Measurements from ENCODE around the gene PRDX2. TPM values are rescaled to one million over a fixed set of nuclear protein-coding genes. Genes with fewer than 3 reads are reported as not detected.

The PRDX2 gene
- total RNA-seq, 6 donors from 2014 or later: 57.6 to 173 (median 123) TPM

DNA sequence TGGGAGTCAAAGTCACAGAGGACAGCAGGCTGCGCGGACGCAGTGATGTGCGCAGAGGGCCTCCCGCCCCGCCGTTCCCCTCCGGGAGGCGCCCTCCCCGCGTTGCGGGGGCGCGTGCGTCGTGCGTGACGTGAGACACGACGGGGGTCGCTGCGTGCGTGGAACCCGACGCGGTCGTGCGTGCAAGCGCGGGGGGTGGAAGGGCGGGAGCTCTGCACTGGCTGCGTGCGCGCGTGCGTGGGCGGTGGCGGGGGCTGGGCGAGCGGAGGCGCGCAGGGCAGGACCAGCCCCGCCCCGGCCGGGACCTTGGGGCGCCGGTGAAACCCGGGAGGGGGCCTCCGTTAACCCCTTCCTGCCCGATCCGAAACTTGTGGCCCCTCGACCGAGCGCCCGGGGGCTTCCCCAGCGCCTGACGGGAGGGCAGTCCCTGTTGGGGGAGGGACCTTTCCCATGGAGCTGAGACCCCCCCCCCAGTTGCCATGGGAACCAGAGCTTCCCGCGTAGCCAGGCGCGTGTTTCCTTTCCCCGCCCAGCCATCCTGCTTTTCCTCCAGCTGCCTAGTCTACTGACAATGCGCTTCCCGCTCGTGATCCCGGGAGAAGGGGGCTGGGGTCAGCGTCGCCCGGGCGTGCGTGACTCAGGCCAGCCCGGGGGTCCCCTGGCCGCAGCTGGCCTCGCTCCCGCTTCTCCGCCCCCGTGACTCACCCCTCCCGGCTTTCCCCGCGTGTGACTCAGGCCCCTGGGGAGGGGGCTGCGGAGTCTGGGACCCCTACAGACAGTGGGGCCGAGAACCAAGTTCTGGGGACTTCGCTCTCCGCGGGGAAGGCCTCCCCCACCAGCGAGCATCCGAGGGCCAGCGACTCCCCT lies 18.9 kb downstream of the PRDX2 start:
- TF ChIP-seq POLR2A (IDR thresholded peaks at IDR 0.05) (peak in 2 of 4 donors; percentile 37 to 87), EP300 (IDR thresholded peaks at IDR 0.05) (peak; percentile 92 to 97 (median 94)), POLR2AphosphoS5 (IDR thresholded peaks at IDR 0.05) (peak; percentile 89 to 97)
- TF ChIP-seq, protein P1, sequence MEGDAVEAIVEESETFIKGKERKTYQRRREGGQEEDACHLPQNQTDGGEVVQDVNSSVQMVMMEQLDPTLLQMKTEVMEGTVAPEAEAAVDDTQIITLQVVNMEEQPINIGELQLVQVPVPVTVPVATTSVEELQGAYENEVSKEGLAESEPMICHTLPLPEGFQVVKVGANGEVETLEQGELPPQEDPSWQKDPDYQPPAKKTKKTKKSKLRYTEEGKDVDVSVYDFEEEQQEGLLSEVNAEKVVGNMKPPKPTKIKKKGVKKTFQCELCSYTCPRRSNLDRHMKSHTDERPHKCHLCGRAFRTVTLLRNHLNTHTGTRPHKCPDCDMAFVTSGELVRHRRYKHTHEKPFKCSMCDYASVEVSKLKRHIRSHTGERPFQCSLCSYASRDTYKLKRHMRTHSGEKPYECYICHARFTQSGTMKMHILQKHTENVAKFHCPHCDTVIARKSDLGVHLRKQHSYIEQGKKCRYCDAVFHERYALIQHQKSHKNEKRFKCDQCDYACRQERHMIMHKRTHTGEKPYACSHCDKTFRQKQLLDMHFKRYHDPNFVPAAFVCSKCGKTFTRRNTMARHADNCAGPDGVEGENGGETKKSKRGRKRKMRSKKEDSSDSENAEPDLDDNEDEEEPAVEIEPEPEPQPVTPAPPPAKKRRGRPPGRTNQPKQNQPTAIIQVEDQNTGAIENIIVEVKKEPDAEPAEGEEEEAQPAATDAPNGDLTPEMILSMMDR (IDR thresholded peaks at IDR 0.05): peak in 4 of 6 experiments; percentile 16 to 54 (median 37)
- Histone ChIP-seq H3K4me1 (peaks cover 74 to 85% (median 76%) of the 10 kb centered on the region in 4 donors), H3K4me3 (peak overlapping the region; percentile 18 to 52 (median 45))

DNA sequence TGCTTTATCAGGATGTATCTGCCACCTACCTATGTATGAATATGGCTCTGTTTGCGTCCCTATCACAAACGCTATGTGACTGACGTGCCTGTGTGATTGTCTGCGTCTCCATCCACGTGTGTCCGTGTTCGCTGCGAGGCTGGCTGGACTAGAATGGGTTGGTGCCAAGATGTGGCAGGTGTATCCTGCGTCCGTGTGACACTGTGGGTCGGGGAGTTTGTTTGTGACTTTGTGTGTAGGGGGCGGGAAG lies 19.5 kb downstream of the PRDX2 start:
- Histone ChIP-seq H3K4me1 (peaks cover 74 to 84% (median 76%) of the 10 kb centered on the region in 4 donors), H3K36me3 (no peaks in the 10 kb centered on the region), H3K4me3 (peak overlapping the region in 3 of 4 donors; percentile 44 to 52 (median 46)), H3K9me3 (no peaks in the 10 kb centered on the region), H3K27me3 (no peaks in the 10 kb centered on the region), H3K27ac (peak overlapping the region; percentile 96 to 100 (median 98))
- DNase-seq (peak in 1 of 2 donors; percentile 76), ATAC-seq (ENCODE audit: low FRiP score in 2 of 2) (no peak)
- WGBS, 2 donors: 3% methylated on average over 5 to 9 of the region's 12 CpGs
- TF ChIP-seq POLR2AphosphoS5 (IDR thresholded peaks at IDR 0.05) (no peak), EP300 (IDR thresholded peaks at IDR 0.05) (no peak), POLR2A (IDR thresholded peaks at IDR 0.05) (no peak)
- TF ChIP-seq, protein P1 (IDR thresholded peaks at IDR 0.05): no peak

More for the DNA sequence above, 18.9 kb downstream of the PRDX2 start:
- Histone ChIP-seq H3K9me3 (no peaks in the 10 kb centered on the region), H3K27me3 (no peaks in the 10 kb centered on the region), H3K36me3 (no peaks in the 10 kb centered on the region), H3K27ac (peak overlapping the region; percentile 96 to 100 (median 98))
- 0 to 1% methylated on average over 10 to 60 of the region's 88 CpGs for WGBS, 2 donors
- ATAC-seq (ENCODE audit: low FRiP score in 2 of 2) (peak; percentile 42 to 76), DNase-seq (peak; percentile 85 to 99)

DNA sequence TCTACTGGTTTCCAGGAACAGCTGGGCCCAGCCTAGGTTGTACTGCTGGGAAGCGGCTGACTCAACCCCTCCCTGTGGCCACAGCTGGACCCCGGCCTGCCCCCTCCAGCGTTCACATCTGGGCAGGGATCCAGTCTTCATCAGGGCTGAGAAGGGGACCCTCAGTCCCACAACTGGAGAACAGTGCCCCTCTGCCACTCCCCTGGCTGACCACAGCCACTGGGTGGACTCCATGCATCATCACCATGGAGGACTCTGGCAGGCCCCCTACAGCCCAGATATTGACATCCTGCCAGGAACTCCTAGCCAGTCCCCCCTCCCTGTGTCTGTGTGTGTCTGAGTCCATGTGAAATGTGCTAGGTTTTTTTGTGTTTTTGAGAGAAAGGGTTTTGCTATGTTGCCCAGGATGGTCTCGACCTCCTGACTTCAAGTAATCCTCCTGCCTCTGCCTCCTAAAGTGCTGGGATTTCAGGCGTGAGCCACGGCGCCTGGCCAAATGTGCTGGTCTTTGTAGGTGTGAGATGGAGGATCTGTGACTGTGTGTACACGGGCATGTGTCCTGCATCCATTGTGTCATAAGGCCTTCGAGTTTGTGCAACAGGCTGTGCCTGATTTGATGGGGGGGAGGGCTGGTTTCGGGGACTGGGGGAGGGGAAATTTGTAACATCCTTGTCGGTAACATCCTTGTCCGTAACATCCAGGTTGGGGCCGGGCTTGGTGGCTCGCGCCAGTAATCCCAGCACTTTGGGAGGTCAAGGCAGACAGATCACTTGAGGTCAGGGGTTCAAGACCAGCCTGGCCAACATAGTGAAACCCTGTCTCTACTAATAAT lies 22.2 kb downstream of the PRDX2 start:
- TF ChIP-seq, protein P1 (IDR thresholded peaks at IDR 0.05): no peak
- TF ChIP-seq POLR2A (IDR thresholded peaks at IDR 0.05): no peak
- peak; percentile 49 to 89 for TF ChIP-seq POLR2AphosphoS5 (IDR thresholded peaks at IDR 0.05)
- TF ChIP-seq EP300 (IDR thresholded peaks at IDR 0.05): peak in 3 of 4 donors; percentile 46 to 84 (median 63)
- Histone ChIP-seq H3K9me3 (no peaks in the 10 kb centered on the region), H3K36me3 (no peaks in the 10 kb centered on the region), H3K4me1 (peaks cover 57 to 79% (median 61%) of the 10 kb centered on the region in 4 donors), H3K27me3 (no peaks in the 10 kb centered on the region), H3K27ac (peak overlapping the region; percentile 93 to 99 (median 97)), H3K4me3 (peak overlapping the region in 2 of 4 donors; percentile 62 to 66)
- 60 to 67% methylated on average over 13 to 15 of the region's 15 CpGs for WGBS, 2 donors
- DNase-seq (peak; percentile 62 to 80), ATAC-seq (ENCODE audit: low FRiP score in 2 of 2) (peak in 1 of 2 donors; percentile 26)

DNA sequence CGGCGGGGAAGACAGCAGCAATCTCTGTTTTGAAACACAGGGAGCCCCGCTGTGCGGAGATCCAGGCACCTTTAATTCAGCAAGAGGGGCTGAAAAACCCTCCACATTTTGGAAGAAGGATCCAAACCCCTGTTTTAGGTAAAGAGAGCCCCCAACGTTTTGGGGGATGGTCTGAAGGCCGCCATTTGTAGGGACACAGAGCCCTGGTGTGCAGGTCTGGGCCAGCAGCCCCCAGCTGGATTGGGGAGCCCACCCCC lies 22.8 kb downstream of the PRDX2 start:
- H3K9me3 ChIP-seq: no peaks in the 10 kb centered on the region
- TF ChIP-seq POLR2A (IDR thresholded peaks at IDR 0.05) (no peak), POLR2AphosphoS5 (IDR thresholded peaks at IDR 0.05) (no peak), EP300 (IDR thresholded peaks at IDR 0.05) (no peak)
- TF ChIP-seq, protein P1 (IDR thresholded peaks at IDR 0.05): no peak
- peaks cover 51 to 76% (median 56%) of the 10 kb centered on the region in 4 donors for H3K4me1 ChIP-seq
- WGBS, 2 donors: 40 to 60% methylated on average over 2 to 6 of the region's 6 CpGs
- ATAC-seq (ENCODE audit: low FRiP score in 2 of 2) (no peak), DNase-seq (no peak)
- no peaks in the 10 kb centered on the region for H3K36me3 ChIP-seq
- H3K27me3 ChIP-seq: no peaks in the 10 kb centered on the region
- peak overlapping the region in 3 of 4 donors; percentile 54 to 66 (median 62) for H3K4me3 ChIP-seq
- H3K27ac ChIP-seq: peak overlapping the region; percentile 93 to 99 (median 97)

Measured in upper lobe of left lung (tissue), 6 donors.